ENCODE data around the gene TCF3.
"Not testable (repeated sequence)": the region's sequence is repeated elsewhere in the genome, so short reads cannot be mapped to it uniquely, and the experiment has no call there.

TCF3 gene

DNA sequence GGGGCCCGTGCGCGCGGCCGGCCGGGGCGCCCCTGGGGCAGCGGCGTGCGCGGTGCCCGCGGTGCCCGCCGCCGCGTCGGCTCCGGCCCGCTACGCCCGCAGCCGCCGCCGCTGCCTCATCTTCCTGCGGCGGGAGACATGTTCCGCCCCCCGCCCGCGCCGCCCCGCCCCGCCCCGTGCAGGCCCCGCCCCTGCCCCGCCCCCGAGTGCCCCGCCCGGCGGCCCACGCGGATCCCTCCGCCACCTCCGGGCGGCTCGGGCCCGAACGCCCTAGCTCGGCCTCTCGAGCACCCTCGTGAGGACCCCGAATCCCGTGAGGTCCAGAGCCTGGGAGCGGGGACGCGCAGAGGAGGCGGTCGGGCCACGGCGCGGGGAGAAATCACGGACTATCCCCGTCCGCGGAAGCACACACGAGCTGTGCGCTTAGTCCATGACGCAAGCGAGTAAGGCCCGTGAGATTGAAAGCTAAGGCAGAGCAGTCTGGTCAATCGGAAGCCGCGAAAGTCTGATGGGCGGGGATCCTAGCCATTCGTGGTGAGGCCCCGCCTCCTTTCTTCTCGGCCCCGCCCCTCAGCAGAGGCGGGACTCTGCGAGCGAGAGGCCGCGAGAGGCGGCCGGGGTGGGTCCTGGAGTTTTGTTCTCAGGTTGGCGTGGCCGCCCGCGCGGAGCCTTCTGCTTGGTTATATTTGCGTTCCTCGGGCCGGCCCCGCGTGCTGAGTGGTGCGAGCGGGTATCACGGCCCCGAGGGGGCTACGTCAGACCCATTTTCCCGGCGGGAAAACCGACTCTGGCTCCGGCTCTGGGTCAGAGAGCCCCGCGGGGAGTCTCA, at the start of gene TCF3:
TCF3 (minus strand) TSS at position 145 of the 829 bp plus-strand sequence. CDS start 2,367 bp downstream, outside the sequence.
- in situ Hi-C loops (cut with MboI; ENCODE audit: low pct_unique_long_range_greater_than_20kb, low sequenced_read_pairs, unreplicated experiment): no loop called here
- TF ChIP-seq, protein P1, sequence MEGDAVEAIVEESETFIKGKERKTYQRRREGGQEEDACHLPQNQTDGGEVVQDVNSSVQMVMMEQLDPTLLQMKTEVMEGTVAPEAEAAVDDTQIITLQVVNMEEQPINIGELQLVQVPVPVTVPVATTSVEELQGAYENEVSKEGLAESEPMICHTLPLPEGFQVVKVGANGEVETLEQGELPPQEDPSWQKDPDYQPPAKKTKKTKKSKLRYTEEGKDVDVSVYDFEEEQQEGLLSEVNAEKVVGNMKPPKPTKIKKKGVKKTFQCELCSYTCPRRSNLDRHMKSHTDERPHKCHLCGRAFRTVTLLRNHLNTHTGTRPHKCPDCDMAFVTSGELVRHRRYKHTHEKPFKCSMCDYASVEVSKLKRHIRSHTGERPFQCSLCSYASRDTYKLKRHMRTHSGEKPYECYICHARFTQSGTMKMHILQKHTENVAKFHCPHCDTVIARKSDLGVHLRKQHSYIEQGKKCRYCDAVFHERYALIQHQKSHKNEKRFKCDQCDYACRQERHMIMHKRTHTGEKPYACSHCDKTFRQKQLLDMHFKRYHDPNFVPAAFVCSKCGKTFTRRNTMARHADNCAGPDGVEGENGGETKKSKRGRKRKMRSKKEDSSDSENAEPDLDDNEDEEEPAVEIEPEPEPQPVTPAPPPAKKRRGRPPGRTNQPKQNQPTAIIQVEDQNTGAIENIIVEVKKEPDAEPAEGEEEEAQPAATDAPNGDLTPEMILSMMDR (IDR thresholded peaks at IDR 0.05; ENCODE audit: extremely low read depth, insufficient read depth, missing control alignments): no peak
- DNase-seq (ENCODE audit: low spot score): peak; percentile 100

DNA sequence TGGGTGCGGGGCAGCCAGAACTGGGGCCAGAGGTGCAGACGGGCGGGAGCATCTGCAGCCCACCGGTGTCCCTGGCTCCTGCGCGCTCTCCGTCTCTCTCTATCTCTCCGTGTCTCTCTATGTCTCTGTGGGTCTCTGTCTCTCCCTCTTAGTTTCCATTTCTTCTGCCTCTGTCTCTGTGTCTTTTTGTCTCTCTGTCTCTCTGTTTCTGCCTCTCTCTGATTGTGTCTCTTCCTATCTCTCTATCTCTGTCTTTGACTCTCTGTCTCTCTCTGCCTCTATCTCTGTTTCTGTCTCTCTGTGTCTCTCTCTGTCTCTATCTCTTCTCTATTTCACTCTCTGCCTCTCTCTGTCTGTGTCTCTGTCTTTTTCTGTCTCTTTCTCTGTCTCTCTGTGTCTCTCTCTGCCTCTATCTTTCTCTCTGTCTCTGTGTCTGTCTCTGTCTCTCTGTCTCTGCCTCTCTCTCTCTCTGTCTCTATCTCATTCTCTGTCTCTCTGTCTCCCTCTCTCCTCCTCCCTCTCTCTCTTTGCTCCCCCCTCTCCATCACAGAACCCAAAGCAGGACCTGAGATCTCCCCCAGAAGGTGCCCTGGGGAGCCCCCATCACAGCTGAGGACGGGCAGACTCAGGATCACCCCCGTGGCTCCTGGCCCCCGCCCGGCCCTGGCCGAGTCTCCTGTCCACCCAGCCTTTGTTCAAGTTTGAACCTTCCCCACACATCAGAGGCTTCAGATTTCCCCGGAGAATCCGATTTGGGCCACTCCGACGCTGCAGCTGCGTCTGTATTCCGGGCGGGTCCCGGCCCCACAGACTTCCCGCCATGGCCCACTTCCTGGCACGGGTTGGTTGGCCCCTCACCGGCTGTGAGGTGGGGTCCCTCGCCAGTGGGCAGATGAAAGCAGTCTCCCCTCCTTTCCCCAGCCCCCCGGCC, 48.6 kb upstream of the TCF3 start:
- in situ Hi-C loops (cut with MboI; ENCODE audit: low pct_unique_long_range_greater_than_20kb, low sequenced_read_pairs, unreplicated experiment): no loop called here
- TF ChIP-seq, protein P1 (IDR thresholded peaks at IDR 0.05; ENCODE audit: extremely low read depth, insufficient read depth, missing control alignments): no peak
- no peak for DNase-seq (ENCODE audit: low spot score)

DNA sequence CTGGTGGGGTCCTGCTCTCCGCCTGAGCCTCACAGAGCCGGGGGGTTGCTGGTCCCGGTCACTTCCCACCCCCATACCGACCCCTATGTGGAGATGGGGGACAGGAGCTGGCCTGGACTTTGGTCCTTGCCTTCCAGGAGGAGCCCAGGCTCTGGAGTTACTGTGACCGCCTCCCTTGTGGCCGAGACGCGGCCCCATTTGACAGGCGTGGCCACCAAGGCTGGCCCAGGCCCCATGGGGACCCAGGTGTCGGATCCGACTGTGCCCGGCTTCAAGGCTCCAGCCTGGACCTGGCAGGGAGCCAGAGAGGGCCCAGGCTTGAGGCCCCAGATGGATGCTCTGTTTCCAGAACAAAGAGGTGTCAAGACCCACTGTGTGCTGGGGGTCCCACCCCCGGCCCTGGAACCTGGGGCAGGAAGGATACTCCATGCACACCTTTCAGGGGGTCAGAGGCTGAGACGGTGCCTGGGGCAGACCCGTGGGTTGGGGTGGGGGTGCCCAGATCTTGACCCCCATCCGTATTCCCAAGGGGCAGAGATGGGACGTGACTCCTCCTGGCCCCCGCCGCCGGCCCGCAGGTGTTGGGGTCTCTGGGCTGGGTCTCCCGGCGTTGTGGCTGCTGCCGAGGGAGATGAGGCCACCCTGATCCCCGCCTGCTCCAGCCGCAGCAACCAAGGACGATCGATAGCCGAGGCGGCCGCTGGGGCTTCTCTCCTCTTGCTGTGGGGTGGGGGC, 47.8 kb upstream of the TCF3 start:
- in situ Hi-C loops (cut with MboI; ENCODE audit: low pct_unique_long_range_greater_than_20kb, low sequenced_read_pairs, unreplicated experiment): no loop called here
- DNase-seq (ENCODE audit: low spot score): no peak
- TF ChIP-seq, protein P1 (IDR thresholded peaks at IDR 0.05; ENCODE audit: extremely low read depth, insufficient read depth, missing control alignments): no peak

DNA sequence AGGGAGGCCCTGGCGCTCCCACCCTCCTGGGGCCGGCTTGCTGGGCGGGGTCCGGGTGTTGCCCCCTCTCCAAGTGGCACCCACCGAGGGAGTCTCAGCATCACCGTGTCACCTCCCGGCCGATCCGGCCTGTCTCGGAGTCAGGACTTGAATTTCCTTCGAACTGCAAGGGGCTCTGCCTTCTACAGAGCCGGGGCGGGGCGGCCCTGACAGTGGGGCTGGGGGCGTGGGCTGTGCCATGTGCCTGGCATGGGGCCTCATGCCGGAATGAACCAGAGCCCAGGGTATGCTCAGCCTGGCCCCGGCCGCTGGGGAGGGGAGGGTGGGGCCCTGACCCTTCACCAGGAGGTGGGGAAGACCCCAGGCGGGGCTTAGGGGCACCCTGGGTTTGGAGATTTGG, 47.0 kb upstream of the TCF3 start:
- TF ChIP-seq, protein P1 (IDR thresholded peaks at IDR 0.05; ENCODE audit: extremely low read depth, insufficient read depth, missing control alignments): no peak
- no peak for DNase-seq (ENCODE audit: low spot score)
- in situ Hi-C loops (cut with MboI; ENCODE audit: low pct_unique_long_range_greater_than_20kb, low sequenced_read_pairs, unreplicated experiment): no loop called here

DNA sequence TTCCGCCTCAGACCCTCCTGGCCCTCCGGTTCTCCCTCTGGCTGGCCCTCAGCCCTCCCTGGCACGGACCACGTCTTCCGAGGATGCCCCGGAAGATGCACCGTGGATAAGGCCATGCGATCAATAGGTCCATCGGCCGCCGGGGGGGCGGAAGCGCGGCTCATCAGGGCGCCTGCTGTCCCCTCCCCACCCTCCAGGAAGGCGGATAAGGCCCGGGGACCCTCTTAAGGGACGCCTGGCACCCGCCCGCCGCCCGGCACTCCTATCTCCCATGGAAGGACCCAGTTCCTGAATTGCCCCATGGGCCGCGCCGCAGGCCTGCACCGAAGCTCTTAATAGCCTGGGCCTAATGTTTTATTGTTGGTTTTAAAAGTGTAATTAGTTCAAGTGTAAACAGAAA, 46.2 kb upstream of the TCF3 start:
- DNase-seq (ENCODE audit: low spot score): no peak
- TF ChIP-seq, protein P1 (IDR thresholded peaks at IDR 0.05; ENCODE audit: extremely low read depth, insufficient read depth, missing control alignments): no peak
- in situ Hi-C loops (cut with MboI; ENCODE audit: low pct_unique_long_range_greater_than_20kb, low sequenced_read_pairs, unreplicated experiment): no loop called here

DNA sequence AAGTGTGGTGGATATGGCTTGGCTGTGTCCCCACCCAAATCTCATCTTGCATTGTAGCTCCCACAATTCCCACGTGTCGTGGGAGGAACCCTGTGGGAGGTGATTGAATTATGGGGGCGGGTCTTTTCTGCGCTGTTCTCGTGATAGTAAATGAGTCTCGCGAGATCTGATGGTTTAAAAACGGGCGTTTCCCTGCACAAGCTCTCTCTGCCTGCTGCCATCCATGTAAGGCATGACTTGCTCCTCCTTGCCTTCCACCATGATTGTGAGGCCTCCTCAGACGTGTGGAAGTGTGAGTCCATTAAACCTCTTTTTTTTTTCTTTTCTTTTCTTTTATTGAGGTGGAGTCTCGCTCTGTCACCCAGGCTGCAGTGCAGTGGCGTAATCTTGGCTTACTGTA, 43.1 kb upstream of the TCF3 start:
- DNase-seq (ENCODE audit: low spot score); in situ Hi-C loops (cut with MboI; ENCODE audit: low pct_unique_long_range_greater_than_20kb, low sequenced_read_pairs, unreplicated experiment): not testable (repeated sequence)
